Measurements from ENCODE around the gene ALDH7A1.

DNA sequence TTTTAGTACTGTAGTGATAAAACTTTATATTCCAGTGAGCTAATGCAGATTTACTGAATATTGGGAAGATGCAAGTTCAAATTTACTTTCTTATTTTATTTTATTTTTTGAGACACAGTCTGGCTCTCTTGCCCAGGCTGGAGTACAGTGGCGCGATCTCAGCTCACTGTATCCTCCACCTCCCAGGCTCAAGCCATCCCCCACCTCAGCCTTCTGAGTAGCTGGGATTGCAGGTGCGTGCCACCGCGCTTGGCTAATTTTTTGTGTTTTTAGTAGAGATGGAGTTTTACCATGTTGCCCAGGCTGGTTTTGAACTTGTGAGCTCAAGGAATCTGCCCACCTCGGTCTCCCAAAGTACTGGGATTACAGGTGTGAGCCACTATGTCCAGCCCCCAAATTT is 15.6 kb upstream of the ALDH7A1 start:
- TF ChIP-seq, protein P1, sequence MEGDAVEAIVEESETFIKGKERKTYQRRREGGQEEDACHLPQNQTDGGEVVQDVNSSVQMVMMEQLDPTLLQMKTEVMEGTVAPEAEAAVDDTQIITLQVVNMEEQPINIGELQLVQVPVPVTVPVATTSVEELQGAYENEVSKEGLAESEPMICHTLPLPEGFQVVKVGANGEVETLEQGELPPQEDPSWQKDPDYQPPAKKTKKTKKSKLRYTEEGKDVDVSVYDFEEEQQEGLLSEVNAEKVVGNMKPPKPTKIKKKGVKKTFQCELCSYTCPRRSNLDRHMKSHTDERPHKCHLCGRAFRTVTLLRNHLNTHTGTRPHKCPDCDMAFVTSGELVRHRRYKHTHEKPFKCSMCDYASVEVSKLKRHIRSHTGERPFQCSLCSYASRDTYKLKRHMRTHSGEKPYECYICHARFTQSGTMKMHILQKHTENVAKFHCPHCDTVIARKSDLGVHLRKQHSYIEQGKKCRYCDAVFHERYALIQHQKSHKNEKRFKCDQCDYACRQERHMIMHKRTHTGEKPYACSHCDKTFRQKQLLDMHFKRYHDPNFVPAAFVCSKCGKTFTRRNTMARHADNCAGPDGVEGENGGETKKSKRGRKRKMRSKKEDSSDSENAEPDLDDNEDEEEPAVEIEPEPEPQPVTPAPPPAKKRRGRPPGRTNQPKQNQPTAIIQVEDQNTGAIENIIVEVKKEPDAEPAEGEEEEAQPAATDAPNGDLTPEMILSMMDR (IDR thresholded peaks at IDR 0.05; ENCODE audit: insufficient read depth, low read length, poor library complexity, severe bottlenecking), result no peak
- no peak for TF ChIP-seq EZH2phosphoT487 (conservative IDR thresholded peaks at IDR 0.05; ENCODE audit: low read length)
